SIG-M5 treated with dmso at 0.1 percent for 504 hours (cell line): Measurements from ENCODE around the gene LAX1.
"Not testable (repeated sequence)": the region's sequence is repeated elsewhere in the genome, so short reads cannot be mapped to it uniquely, and the experiment has no call there.

ENCODE experiments used
- DNase-seq: peaks from one replicate; lab custom pipeline; 2025; ENCODE audit not compliant: unreplicated experiment; lab: John Stamatoyannopoulos, UW

The LAX1 gene

GRCh38 chr1:203768256-203768655, 3.3 kb downstream of the LAX1 start:
- DNase-seq, result no peak

GRCh38 chr1:203769505-203770343, 4.7 kb downstream of the LAX1 start:
- DNase-seq, result peak; percentile 97

DNA sequence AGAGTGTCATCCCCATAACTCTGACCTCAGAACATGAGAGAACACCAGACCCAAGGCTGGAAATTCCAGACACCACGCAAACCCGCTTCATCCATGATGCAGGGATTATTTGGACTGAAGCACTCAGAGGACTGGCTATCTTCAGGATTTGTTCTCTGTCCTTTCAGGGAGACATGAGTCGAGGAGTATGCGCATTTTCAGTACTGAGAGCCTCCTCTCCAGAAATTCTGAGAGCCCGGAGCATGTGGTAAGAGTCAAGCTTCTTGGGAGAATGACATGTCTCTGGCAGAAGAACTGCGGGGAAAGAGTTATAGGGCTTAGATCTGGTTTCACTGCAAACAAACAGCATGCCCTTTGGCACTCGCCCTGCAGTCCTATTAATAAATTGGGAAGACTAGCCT, 6.9 kb downstream of the LAX1 start:
- no peak for DNase-seq

GRCh38 chr1:203772836-203773235, 7.9 kb downstream of the LAX1 start:
- no peak for DNase-seq

DNA sequence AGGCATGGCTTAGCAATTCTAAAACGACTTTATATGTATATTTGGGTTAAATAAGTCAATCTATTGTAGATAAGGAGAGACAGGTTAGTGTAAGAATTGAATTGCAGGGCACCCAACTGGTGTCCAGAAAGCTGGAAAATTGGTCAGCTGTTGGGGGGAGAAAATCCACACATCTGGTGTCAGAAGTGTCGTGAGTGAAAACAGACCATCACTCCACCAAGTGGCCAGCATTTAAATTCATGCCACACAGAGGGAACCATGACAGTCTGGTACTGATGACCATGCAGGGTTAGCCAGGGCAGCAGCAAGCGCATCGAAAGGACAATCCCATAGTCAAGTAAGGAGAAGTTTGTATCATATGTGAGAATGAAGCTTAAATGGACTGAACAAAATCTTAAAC, 11.7 kb downstream of the LAX1 start:
- no peak for DNase-seq

- DNase-seq, result no peak
These were observed 12.6 kb downstream of the LAX1 start for GRCh38 chr1:203777596-203777995.

DNA sequence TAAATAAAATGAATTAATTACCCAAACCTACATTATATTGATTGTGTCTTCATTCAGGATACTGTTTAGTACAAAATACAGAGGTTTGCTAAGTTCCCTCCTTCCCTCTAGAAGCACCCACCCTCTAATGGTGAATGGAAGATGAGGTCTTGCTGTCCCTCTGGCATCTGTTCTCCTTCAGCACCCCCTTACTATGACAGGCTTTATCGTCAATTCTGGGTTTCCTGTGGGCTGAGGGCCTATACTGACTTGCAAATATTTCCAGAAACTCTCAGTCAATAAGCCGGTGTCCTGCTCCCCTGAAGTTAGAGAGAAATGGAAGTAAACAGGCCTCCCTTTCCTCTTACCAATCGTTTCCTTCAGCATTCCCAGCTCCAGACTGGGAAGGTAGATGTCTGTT, 13.2 kb downstream of the LAX1 start:
- DNase-seq, result no peak

DNA sequence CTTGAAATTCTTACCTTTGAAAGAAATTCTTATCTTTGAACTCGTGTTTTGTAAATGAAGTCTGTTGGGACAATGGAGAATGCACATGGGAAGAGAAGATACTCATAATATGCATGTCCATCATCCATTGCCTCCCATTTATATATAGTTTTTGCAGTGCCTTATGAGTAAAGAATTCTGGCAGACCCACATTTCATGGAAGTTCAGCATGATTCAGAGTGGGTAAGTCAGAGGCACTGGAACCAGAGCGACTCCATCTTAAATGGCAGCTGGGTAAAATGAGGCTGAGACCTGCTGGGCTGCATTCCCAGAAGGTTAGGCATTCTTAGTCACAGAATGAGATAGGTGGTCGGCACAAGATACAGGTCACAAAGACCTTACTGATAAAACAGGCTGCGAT, 13.8 kb downstream of the LAX1 start:
- DNase-seq, result no peak

DNA sequence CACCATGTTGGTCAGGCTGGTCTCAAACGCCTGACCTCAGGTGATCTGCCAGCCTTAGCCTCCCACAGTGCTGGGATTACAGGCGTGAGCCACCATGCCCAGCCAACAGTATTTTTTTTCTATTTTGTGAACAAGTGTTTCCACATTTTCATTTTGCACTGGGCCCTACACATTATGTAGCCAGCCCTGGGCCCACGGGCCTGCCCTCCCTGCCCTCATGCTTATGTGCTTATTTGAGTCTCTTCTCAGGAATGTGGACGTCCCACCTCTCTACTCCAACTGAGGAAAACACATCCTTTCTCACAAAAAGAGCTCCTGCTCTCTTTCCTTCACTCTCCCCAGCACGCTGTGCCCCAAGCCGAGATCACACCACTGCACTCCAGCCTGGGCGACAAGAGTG, 17.0 kb downstream of the LAX1 start:
- no peak for DNase-seq

- no peak for DNase-seq
These were observed 25.0 kb downstream of the LAX1 start for GRCh38 chr1:203789966-203790365.

GRCh38 chr1:203791498-203791897, 26.5 kb downstream of the LAX1 start:
- DNase-seq, result no peak

DNA sequence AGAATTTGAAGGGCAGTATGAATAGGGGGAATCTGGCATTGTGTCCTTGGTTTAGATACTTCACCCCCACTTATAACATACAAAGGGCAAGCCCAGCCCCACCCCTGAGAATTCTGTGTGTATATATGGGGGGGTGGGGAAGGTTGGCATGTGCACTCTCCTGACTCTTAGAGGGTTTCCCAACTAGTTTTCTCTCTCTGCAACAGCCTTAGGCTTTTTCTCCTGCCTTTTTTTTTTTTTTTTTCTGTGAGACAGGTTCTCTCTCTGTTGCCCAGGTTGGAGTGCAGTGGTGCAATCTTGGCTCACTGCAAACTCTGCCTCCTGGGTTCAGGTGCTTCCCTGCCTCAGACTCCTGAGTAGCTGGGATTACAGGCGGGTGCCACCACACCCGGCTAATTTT, 27.5 kb downstream of the LAX1 start:
- no peak for DNase-seq

GRCh38 chr1:203793561-203793960, 28.6 kb downstream of the LAX1 start:
- not testable (repeated sequence) for DNase-seq

- no peak for DNase-seq
These were observed 29.9 kb downstream of the LAX1 start for GRCh38 chr1:203794764-203795440.

DNA sequence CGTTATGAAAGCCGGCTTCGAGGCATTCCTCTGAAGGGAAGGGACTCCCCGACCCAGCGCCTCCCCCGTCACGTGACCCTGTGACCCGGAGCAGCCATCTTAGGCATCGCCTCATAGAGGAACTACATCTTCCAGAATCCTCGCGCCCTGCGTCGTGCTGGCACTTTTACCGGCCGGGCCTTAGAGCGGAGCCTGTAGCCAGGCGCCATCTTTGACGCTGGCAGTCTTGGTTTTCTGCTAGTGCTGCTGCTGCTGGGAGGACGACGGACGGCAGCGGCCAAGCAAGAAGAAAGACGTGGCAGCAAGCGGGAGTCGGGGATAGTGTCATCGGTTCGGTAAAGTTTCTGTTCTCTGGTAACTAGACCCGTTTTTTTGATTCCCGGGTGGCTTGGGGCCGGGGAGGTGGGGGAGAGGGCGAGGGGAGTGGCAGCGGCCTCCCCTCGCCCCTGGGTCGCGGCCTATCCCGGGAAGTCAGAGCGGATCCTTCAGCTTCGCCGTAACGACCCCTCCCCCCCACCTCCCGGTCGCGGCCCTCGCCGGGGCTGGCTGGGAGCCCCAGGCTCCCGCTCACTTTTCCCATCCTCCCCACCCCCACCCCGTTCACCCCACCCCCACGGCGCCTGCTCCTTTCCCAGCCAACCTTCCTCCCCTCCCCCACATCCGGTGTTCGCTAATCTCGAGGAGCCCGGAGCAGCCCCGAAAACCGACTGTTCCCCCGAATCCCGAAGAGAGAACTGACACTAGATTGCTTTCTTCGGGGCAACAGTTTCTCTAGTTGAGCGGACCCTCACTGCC, 30.7 kb downstream of the LAX1 start, which contains the start of the genes ZBED6 and ZC3H11A:
TSS of gene ZBED6 (plus strand) at position 183 of the 795 bp plus-strand sequence. CDS start 1,900 bp downstream, outside the sequence.
TSS of gene ZC3H11A (plus strand) at position 183 of the 795 bp plus-strand sequence. CDS start 21,448 bp downstream, outside the sequence.
- DNase-seq, result peak; percentile 99

- DNase-seq, result peak; percentile 61
These were observed 31.2 kb downstream of the LAX1 start for GRCh38 chr1:203796236-203796605.

DNA sequence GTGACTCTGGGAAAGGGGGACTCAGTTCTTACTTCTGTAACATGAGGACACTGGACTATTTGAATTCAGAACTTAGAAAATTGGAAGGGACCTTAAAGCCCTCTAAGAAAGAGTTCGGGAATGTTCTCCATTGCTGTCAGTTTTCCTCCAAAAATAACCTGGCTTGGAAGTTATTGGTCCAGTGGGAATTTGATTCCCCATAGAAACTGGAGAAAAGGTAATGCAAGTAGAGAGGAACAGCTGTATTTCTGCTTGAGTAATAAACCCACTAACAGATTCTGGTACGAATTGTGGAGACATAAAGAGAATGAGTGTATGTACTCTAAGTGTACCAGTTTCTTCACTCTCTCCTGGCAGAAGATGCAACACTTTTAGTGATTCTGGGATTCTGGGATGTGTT, 32.2 kb downstream of the LAX1 start:
- DNase-seq, result no peak

GRCh38 chr1:203797948-203798655, 33.1 kb downstream of the LAX1 start:
- DNase-seq, result no peak

GRCh38 chr1:203799157-203799556, 34.2 kb downstream of the LAX1 start:
- DNase-seq, result no peak

GRCh38 chr1:203799971-203800370, 35.0 kb downstream of the LAX1 start:
- DNase-seq, result no peak

DNA sequence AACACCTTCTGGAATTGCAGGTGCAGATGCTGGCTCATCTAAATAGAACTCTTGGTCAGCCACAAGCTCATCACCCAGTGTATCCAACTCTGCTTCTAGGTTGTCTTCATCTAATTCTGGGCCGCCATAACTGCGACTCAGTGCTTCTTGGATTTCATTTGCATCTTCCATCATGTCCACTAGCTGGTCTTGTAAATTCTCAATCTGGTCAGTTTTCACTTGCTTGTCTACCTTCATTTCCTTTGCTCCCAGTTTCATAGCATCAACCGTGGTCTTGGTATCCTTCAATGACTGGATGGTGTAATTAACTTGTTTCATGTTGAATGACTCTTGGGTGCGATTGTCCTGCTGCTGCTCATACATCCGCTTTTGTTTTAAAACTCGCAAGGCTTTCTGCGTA, 40.7 kb downstream of the LAX1 start:
- no peak for DNase-seq
